BJ (cell line): Measurements from ENCODE around the gene PKD1. TPM values are rescaled to one million over a fixed set of nuclear protein-coding genes. Genes with fewer than 3 reads are reported as not detected.

Experiments
- CTCF ChIA-PET: fragments of 350-600 bp; formaldehyde crosslinking; extraction: SDS; loops from one replicate; lab custom pipeline; 2021; ENCODE audit warnings: antibody characterized with exemption, inconsistent platforms; lab: Yijun Ruan, JAX
- POLR2A ChIA-PET: fragments of 300-600 bp; sonication (Branson Sonifier 250); formaldehyde crosslinking; extraction: SDS; loops from one replicate; lab custom pipeline; 2021; ENCODE audit warnings: antibody characterized with exemption; lab: Charles Lee
- DNase-seq: peaks from one replicate; pipeline ENCODE4 v3.0.0-alpha.2; 2011; ENCODE audit warnings: low read depth
- H3K27me3 ChIP-seq: 2 replicates; pipeline ENCODE4 v1.6.0; 2011; ENCODE audit warnings: low read length; ENCODE audit not compliant: control insufficient read depth, insufficient read depth
- H3K36me3 ChIP-seq: 2 replicates; pipeline ENCODE4 v1.5.1; 2011; ENCODE audit warnings: low read length; ENCODE audit not compliant: control insufficient read depth, insufficient read depth
- H3K4me3 ChIP-seq: 2 replicates; pipeline ENCODE4 v1.5.1; 2011; ENCODE audit warnings: low read depth, mild to moderate bottlenecking, control low read depth, low read length
- CTCF ChIP-seq: IDR thresholded peaks from 2 replicates; pipeline ENCODE4 v1.5.1; 2011; ENCODE audit warnings: low read depth, mild to moderate bottlenecking, control low read depth, inconsistent platforms, low read length, moderate library complexity; ENCODE audit not compliant: insufficient read depth
- polyA plus RNA-seq: library from polyadenylated mRNA; depleted of rRNA; stranded (reverse); fragments of >200 nt; gene quantifications from 2 replicates; pipeline ENCODE4 v1.2.3, GENCODE V29; 2011

The PKD1 gene
- polyA plus RNA-seq, 1 experiment = 76.1 TPM

DNA sequence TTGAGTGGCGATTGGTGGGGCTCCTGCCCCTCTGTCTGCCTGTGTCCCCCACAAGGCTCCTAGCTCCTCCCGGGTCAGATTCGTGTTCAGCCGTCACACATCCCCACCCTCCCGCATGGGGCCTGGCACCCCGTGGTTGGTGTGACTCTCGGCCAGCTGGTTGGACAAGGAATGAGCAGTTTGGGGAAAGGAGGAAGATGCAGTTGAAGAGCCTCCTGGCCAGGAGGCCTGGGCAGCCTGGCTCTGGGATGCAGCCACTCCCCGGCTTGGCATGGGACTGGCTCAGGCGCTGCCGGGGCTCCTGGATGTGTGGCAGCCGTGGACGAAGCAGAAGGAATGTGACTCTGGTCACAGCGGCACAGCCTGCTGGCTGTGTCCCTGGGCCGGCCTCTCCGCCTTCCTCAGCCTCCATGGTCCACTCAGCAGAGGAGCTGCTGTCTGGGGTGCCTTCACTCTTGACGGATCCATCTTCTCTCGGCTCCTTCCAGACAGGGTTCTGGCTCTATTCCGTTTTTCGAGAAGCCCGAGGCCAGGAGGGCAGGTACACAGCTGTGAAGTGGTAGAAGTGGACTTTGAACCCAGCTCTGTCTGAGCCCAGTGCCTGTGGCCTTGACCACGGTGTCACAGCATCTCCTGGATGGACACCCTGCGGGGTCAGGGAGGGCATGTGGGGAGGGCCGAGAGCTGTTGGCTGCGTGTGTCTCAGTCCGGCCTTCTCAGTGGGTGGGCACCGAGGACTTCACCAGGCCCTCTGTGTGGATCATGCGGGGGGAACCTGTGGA is 22.0 kb upstream of the PKD1 start:
- TF ChIP-seq CTCF = no peak
- CTCF ChIA-PET = no interaction called here
- no peaks in the 10 kb centered on the region for H3K27me3 ChIP-seq
- DNase-seq = no peak
- H3K4me3 ChIP-seq = no peak overlapping the region
- peaks cover 13% of the 10 kb centered on the region for H3K36me3 ChIP-seq
- POLR2A ChIA-PET = no interaction called here

DNA sequence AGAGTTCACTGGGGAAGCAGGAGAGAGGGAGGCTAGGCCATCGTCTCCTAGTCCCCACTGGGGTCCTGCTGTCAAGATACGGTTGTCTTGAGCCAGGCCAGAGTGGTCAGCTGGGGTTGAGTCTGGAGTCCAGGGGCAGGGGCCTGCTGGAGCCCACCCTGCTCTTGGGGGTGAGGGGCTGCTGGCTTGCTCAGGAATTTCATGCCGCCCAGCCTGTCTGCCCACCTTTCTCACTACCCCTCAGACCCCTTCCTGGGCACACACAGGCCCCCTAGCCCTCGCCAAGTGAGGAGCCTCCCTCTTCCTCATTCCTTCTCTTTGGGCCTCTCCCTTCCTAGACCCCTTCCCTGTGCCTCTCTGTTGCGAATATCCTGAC is 21.1 kb upstream of the PKD1 start:
- no peaks in the 10 kb centered on the region for H3K27me3 ChIP-seq
- DNase-seq = no peak
- H3K36me3 ChIP-seq = peaks cover 14% of the 10 kb centered on the region
- POLR2A ChIA-PET = interaction anchor here (1.0 kb wide), 1 partner anchor 10 kb away, joined by 4 read pairs; no protein-coding TSS in a partner anchor
- H3K4me3 ChIP-seq = peak overlapping the region; percentile 59
- CTCF ChIA-PET = no interaction called here
- no peak for TF ChIP-seq CTCF

DNA sequence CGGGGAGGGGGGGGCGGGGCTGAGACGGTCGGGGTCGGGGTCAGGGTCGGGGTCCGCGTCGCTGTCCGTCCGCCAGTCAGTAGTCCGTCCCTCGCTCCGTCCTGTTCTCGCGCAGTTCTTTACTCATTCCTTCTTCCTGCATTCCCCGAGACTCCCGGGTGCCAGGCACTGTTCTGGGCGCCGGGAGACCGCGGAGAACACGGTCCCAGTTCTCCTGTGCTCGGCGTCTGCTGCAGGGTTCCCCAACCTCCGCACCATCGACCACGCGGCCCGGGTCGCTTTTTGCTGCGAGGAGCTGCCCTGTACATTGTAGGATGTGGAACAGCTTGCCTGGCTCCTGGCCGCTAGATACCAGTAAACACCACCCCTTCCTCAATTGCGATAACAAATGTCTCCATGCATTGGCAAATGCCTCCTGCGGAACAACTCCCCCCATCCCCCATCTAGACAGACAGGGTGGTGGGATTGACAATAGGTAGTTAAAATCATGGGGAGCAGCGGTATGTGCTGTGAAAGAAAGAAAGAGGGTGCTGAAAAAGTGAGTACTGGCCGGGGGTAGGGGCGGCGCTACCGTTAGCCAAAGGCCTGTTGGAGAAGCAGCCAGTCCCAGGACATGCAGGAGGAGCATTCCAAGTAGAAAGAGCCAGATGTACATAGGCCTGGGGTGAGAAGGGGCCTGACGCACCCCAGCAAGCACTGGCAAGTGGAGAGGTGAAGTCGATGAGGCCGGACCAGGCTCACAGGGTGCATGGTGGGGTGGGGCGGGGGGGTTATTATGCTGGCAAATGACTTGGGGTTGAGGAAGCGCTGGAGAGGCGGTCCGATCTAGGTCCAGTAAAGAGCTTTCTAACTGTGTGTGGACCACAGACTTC is 20.5 kb upstream of the PKD1 start:
- no peak for DNase-seq
- CTCF ChIA-PET = interaction anchor here (1.0 kb wide), 2 partner anchors 9 to 134 kb away, joined by 3 to 4 read pairs; no protein-coding TSS in a partner anchor
- H3K27me3 ChIP-seq = no peaks in the 10 kb centered on the region
- POLR2A ChIA-PET = interaction anchor here (0.5 to 1.8 kb wide), 14 partner anchors 9 to 736 kb away, joined by 3 to 10 read pairs (median 6); partner anchors contain the start of genes FAHD1, NTHL1, PGP and PKD1
- H3K4me3 ChIP-seq = peak overlapping the region; percentile 59
- H3K36me3 ChIP-seq = peaks cover 17% of the 10 kb centered on the region
- TF ChIP-seq CTCF = no peak

GRCh38 chr16:2155091-2155950 is 19.6 kb upstream of the PKD1 start, which contains the start of gene TRAF7:
TRAF7 (plus strand) TSS chr16:2155782; CDS start chr16:2163921, 8,139 bp downstream.
- ChIA-PET CTCF (interaction anchor here (0.8 to 1.4 kb wide), 4 partner anchors 8 to 133 kb away, joined by 3 to 5 read pairs (median 4); no protein-coding TSS in a partner anchor), POLR2A (interaction anchor here (0.5 to 1.8 kb wide), 15 partner anchors 19 to 735 kb away, joined by 3 to 22 read pairs (median 6); partner anchors contain the start of genes NTHL1, PGP, PKD1 and RPS2)
- Histone ChIP-seq H3K27me3 (no peaks in the 10 kb centered on the region), H3K4me3 (peak within 1 kb of the TSS; percentile 87), H3K36me3 (peaks cover 20% of the 10 kb centered on the region)
- peak; percentile 100 for DNase-seq
- TF ChIP-seq CTCF = no peak
